ENCODE data around the gene INSYN2A.

The INSYN2A gene

GRCh38 chr10:127196282-127197153 lies at the start of gene INSYN2A:
INSYN2A (minus strand) TSS chr10:127196591; CDS start chr10:127176395, 20,196 bp downstream.
- DNase-seq (ENCODE audit: low read depth in 2 of 2): no peak

GRCh38 chr10:127245456-127245855 lies 49.1 kb upstream of the INSYN2A start:
- no peak for DNase-seq (ENCODE audit: low read depth in 2 of 2)

GRCh38 chr10:127243490-127244272 lies 47.3 kb upstream of the INSYN2A start:
- no peak for DNase-seq (ENCODE audit: low read depth in 2 of 2)

- DNase-seq (ENCODE audit: low read depth in 2 of 2): no peak
Observed at GRCh38 chr10:127242914-127243313, 46.5 kb upstream of the INSYN2A start.

GRCh38 chr10:127236266-127236665 lies 39.9 kb upstream of the INSYN2A start:
- DNase-seq (ENCODE audit: low read depth in 2 of 2): no peak

- no peak for DNase-seq (ENCODE audit: low read depth in 2 of 2)
Observed at GRCh38 chr10:127234306-127234800, 38.0 kb upstream of the INSYN2A start.

GRCh38 chr10:127228195-127228787 lies 31.9 kb upstream of the INSYN2A start:
- no peak for DNase-seq (ENCODE audit: low read depth in 2 of 2)

- no peak for DNase-seq (ENCODE audit: low read depth in 2 of 2)
Observed at GRCh38 chr10:127227663-127228062, 31.3 kb upstream of the INSYN2A start.

GRCh38 chr10:127227027-127227426 lies 30.6 kb upstream of the INSYN2A start:
- no peak for DNase-seq (ENCODE audit: low read depth in 2 of 2)

- no peak for DNase-seq (ENCODE audit: low read depth in 2 of 2)
Observed at GRCh38 chr10:127221281-127221680, 24.9 kb upstream of the INSYN2A start.

GRCh38 chr10:127218658-127219057 lies 22.3 kb upstream of the INSYN2A start:
- no peak for DNase-seq (ENCODE audit: low read depth in 2 of 2)

GRCh38 chr10:127216786-127217185 lies 20.4 kb upstream of the INSYN2A start:
- DNase-seq (ENCODE audit: low read depth in 2 of 2): no peak

- no peak for DNase-seq (ENCODE audit: low read depth in 2 of 2)
Observed at GRCh38 chr10:127216274-127216673, 19.9 kb upstream of the INSYN2A start.

- no peak for DNase-seq (ENCODE audit: low read depth in 2 of 2)
Observed at GRCh38 chr10:127215866-127216265, 19.5 kb upstream of the INSYN2A start.

- no peak for DNase-seq (ENCODE audit: low read depth in 2 of 2)
Observed at GRCh38 chr10:127210936-127211466, 14.6 kb upstream of the INSYN2A start.

GRCh38 chr10:127207081-127207480 lies 10.7 kb upstream of the INSYN2A start:
- DNase-seq (ENCODE audit: low read depth in 2 of 2): no peak

GRCh38 chr10:127203067-127203466 lies 6.7 kb upstream of the INSYN2A start:
- DNase-seq (ENCODE audit: low read depth in 2 of 2): no peak

- DNase-seq (ENCODE audit: low read depth in 2 of 2): no peak
Observed at GRCh38 chr10:127200646-127201045, 4.3 kb upstream of the INSYN2A start.

- no peak for DNase-seq (ENCODE audit: low read depth in 2 of 2)
Observed at GRCh38 chr10:127198721-127199120, 2.3 kb upstream of the INSYN2A start.

GRCh38 chr10:127198307-127198706 lies 1.9 kb upstream of the INSYN2A start:
- DNase-seq (ENCODE audit: low read depth in 2 of 2): no peak

- DNase-seq (ENCODE audit: low read depth in 2 of 2): no peak
Observed at GRCh38 chr10:127197154-127197432, 702 bp upstream of the INSYN2A start.

GRCh38 chr10:127195571-127196281 lies 665 bp downstream of the INSYN2A start:
- no peak for DNase-seq (ENCODE audit: low read depth in 2 of 2)

All from stimulated activated CD8-positive, alpha-beta memory T cell treated with anti-CD3 and anti-CD28 coated beads, Interleukin-7, amount 100 ng/mL, for 4 hours (primary cell).